Osteoblast (primary cell): ENCODE data around the gene GPR15LG. TPM values are rescaled to one million over a fixed set of nuclear protein-coding genes. Genes with fewer than 3 reads are reported as not detected.
A peak's percentile ranks its signal among the peaks of the same experiment; 100 is the strongest.

ENCODE experiments used
- DNase-seq: peaks from one replicate; pipeline ENCODE4 v3.0.0; 2011; ENCODE audit warnings: low spot score, mixed read lengths; ENCODE audit not compliant: insufficient read length; ENCODE audit errors: missing footprints
- H2AFZ ChIP-seq: 2 replicates; pipeline ENCODE4 v1.6.0; 2011; ENCODE audit warnings: mild to moderate bottlenecking, low read length
- H3K27ac ChIP-seq: 2 replicates; pipeline ENCODE4 v1.5.1; 2011; ENCODE audit warnings: mild to moderate bottlenecking, low read depth, low read length, moderate library complexity
- H3K27me3 ChIP-seq: 2 replicates; pipeline ENCODE4 v1.6.0; 2012; ENCODE audit warnings: mild to moderate bottlenecking, control low read depth, inconsistent platforms, low read length, moderate library complexity; ENCODE audit not compliant: insufficient read depth
- H3K36me3 ChIP-seq: 2 replicates; pipeline ENCODE4 v1.5.1; 2011; ENCODE audit warnings: mild to moderate bottlenecking, low read length, control low read depth, moderate library complexity; ENCODE audit not compliant: insufficient read depth
- H3K4me1 ChIP-seq: 2 replicates; pipeline ENCODE4 v1.5.1; 2011; ENCODE audit warnings: mild to moderate bottlenecking, low read length, control low read depth, moderate library complexity; ENCODE audit not compliant: insufficient read depth
- H3K4me2 ChIP-seq: 2 replicates; pipeline ENCODE4 v1.6.0; 2011; ENCODE audit warnings: mild to moderate bottlenecking, low read length; ENCODE audit not compliant: insufficient read depth
- H3K4me3 ChIP-seq: fragments of 200-600 bp; sonication (generic); 3 replicates; pipeline ENCODE4 v1.5.1; 2012; ENCODE audit warnings: mild to moderate bottlenecking, low read length, inconsistent platforms; ENCODE audit not compliant: insufficient read depth
- H3K79me2 ChIP-seq: 2 replicates; pipeline ENCODE4 v1.6.0; 2012; ENCODE audit warnings: mild to moderate bottlenecking, low read length, control low read depth, inconsistent platforms; ENCODE audit not compliant: insufficient read depth
- H3K9me3 ChIP-seq: 2 replicates; pipeline ENCODE4 v1.5.1; 2011; ENCODE audit warnings: low read depth, low read length, control low read depth
- H4K20me1 ChIP-seq: 2 replicates; pipeline ENCODE4 v1.6.0; 2012; ENCODE audit warnings: mild to moderate bottlenecking, low read length, control low read depth; ENCODE audit not compliant: insufficient read depth
- total RNA-seq: library from RNA; depleted of rRNA; stranded (reverse); fragments of >200 nt; gene quantifications from 2 replicates; pipeline ENCODE4 v1.2.3, GENCODE V29; 2012
- TF ChIP-seq, protein P1 (sequence below): IDR thresholded peaks from 2 replicates; pipeline ENCODE4 v1.5.1; 2011; ENCODE audit warnings: mild to moderate bottlenecking, low read depth, low read length, moderate library complexity; ENCODE audit errors: extremely low read depth

Gene GPR15LG
- total RNA-seq, 1 donor, result not detected

DNA sequence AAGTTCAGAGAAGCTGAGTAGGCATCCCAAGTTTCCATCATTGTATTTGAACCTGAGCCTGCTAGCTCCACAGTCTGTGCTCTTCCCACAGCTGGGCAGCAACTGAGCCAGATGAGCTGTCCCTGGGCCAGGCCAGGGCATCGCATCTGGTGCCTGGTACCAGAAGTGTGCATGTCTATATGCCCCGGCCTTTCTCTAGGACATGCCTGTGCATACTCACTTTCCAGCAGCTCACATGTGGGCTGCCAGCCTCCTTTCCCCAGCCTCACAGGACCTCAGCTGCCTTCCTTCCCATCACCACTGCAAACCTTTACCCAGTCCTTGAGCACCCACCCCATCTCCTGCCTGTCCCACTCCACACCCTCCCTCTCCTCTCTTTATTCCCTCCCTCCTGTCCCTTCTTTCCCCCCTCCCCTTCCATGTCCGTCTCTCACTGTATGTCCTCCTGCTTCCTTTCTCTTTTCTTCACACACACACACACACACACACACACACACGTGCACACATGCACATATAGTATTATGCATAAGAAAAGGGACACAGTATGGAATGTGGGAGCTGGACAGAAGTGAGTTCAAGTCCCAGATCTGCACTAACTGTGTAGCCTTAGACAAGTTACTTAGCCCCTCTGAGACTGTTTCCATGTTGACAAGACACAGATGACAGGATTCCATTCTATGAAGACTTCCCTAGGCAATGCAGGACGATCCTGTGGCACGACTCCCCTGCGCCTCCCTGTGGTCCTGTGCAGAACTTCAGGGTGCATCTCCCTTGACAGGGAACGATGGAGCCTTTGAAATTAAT, 31.6 kb downstream of the GPR15LG start:
- Histone ChIP-seq H4K20me1 (no peaks in the 10 kb centered on the region), H3K4me2 (no peak overlapping the region), H2AFZ (no peak overlapping the region), H3K27ac (no peak overlapping the region), H3K4me1 (no peaks in the 10 kb centered on the region), H3K36me3 (no peaks in the 10 kb centered on the region), H3K4me3 (no peak overlapping the region), H3K79me2 (no peaks in the 10 kb centered on the region), H3K9me3 (no peaks in the 10 kb centered on the region), H3K27me3 (no peaks in the 10 kb centered on the region)
- TF ChIP-seq, protein P1, sequence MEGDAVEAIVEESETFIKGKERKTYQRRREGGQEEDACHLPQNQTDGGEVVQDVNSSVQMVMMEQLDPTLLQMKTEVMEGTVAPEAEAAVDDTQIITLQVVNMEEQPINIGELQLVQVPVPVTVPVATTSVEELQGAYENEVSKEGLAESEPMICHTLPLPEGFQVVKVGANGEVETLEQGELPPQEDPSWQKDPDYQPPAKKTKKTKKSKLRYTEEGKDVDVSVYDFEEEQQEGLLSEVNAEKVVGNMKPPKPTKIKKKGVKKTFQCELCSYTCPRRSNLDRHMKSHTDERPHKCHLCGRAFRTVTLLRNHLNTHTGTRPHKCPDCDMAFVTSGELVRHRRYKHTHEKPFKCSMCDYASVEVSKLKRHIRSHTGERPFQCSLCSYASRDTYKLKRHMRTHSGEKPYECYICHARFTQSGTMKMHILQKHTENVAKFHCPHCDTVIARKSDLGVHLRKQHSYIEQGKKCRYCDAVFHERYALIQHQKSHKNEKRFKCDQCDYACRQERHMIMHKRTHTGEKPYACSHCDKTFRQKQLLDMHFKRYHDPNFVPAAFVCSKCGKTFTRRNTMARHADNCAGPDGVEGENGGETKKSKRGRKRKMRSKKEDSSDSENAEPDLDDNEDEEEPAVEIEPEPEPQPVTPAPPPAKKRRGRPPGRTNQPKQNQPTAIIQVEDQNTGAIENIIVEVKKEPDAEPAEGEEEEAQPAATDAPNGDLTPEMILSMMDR, result peak; percentile 87
- peak; percentile 92 for DNase-seq

DNA sequence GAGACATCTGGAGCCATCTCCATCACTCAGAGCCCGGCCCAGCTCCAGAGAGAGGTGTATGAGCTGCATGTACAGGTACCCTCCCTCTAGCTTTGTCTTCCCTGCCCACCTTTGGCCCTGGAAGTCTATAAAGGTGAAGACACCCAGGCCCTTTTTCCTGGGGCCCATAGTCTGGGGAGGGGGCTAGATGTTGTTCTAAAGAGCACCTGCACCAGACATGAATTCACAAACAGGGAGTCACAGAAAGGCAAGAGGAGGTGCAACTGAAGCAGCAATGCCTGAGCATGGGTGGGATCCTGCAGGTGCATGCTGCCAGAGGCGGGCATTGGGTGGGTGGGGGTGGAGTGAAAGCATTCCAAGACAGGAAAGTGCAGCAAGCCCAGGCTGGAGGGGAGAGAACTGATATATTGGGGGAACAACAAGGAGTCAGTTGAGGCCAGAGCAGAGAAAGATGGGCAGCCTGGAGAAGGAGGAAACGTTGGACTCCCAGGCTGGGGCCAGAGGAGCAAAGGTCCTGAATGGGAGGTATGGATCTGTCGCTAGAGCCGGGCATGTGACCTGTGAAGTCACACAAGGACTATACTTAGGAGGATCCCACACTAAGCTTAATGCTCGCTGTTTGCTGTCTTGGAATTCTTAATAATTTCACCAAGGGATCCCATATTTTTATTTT, 32.4 kb downstream of the GPR15LG start:
- no peak for DNase-seq
- H3K27ac ChIP-seq, result no peak overlapping the region
- H2AFZ ChIP-seq, result no peak overlapping the region
- no peaks in the 10 kb centered on the region for H3K9me3 ChIP-seq
- H3K4me1 ChIP-seq, result no peaks in the 10 kb centered on the region
- no peaks in the 10 kb centered on the region for H3K79me2 ChIP-seq
- no peak overlapping the region for H3K4me3 ChIP-seq
- TF ChIP-seq, protein P1, result no peak
- H3K4me2 ChIP-seq, result no peak overlapping the region
- no peaks in the 10 kb centered on the region for H3K36me3 ChIP-seq
- no peaks in the 10 kb centered on the region for H4K20me1 ChIP-seq
- H3K27me3 ChIP-seq, result no peaks in the 10 kb centered on the region

DNA sequence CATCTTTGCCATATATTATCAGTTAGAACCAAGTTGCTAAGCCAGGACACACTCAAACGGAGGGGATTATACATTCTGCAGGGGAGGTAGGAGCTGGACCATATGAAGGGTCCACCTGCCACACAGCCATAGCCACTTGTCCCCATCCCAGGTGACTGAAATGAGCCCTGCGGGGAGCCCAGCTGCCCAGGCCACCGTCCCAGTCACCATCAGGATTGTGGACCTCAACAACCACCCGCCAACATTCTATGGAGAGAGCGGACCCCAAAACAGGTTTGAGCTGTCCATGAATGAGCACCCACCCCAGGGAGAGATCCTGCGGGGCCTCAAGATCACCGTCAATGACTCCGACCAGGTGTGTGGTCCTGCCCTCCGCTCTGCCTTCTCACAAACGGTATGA, 34.4 kb downstream of the GPR15LG start:
- no peaks in the 10 kb centered on the region for H4K20me1 ChIP-seq
- H3K4me3 ChIP-seq, result no peak overlapping the region
- no peak overlapping the region for H2AFZ ChIP-seq
- H3K79me2 ChIP-seq, result no peaks in the 10 kb centered on the region
- no peak overlapping the region for H3K27ac ChIP-seq
- H3K36me3 ChIP-seq, result no peaks in the 10 kb centered on the region
- TF ChIP-seq, protein P1, result no peak
- no peaks in the 10 kb centered on the region for H3K4me1 ChIP-seq
- no peaks in the 10 kb centered on the region for H3K9me3 ChIP-seq
- no peak overlapping the region for H3K4me2 ChIP-seq
- DNase-seq, result no peak
- H3K27me3 ChIP-seq, result no peaks in the 10 kb centered on the region

DNA sequence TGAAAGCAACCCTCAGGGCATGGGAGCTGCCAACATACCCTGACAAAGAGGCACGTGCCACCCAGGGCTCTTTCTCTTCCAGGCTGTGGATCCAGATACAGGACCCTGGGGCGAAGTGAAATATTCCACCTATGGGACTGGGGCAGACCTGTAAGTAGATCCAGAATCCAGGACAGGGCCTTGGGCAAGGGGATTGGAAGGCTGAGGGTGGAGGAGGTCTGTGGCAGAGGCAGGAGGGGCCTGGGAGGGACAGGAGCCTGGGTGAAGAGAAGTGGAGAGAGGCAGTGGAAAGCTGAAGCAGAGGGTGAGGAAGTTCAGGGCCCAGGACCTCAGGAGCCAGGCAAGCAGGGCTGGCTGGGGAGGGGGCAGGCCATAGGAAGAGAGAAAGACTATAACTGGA, 38.0 kb downstream of the GPR15LG start:
- Histone ChIP-seq H3K9me3 (no peaks in the 10 kb centered on the region), H4K20me1 (no peaks in the 10 kb centered on the region), H3K27ac (no peak overlapping the region), H3K4me3 (no peak overlapping the region), H2AFZ (no peak overlapping the region), H3K4me2 (no peak overlapping the region), H3K36me3 (no peaks in the 10 kb centered on the region), H3K79me2 (no peaks in the 10 kb centered on the region), H3K27me3 (no peaks in the 10 kb centered on the region), H3K4me1 (no peaks in the 10 kb centered on the region)
- DNase-seq, result no peak
- TF ChIP-seq, protein P1, result no peak
